Inflammatory macrophage treated with lipopolysaccharide for 1 hour (primary cell): ENCODE data around the gene CMTM3.
"Not testable (repeated sequence)": the region's sequence is repeated elsewhere in the genome, so short reads cannot be mapped to it uniquely, and the experiment has no call there.

Experiments
- DNase-seq, 2 donors: peaks; one replicate each; pipeline ENCODE4 v3.0.0-alpha.2; 2020 to 2022

CMTM3 gene

GRCh38 chr16:66585481-66586239 is 18.8 kb upstream of the CMTM3 start:
- no peak for DNase-seq

DNA sequence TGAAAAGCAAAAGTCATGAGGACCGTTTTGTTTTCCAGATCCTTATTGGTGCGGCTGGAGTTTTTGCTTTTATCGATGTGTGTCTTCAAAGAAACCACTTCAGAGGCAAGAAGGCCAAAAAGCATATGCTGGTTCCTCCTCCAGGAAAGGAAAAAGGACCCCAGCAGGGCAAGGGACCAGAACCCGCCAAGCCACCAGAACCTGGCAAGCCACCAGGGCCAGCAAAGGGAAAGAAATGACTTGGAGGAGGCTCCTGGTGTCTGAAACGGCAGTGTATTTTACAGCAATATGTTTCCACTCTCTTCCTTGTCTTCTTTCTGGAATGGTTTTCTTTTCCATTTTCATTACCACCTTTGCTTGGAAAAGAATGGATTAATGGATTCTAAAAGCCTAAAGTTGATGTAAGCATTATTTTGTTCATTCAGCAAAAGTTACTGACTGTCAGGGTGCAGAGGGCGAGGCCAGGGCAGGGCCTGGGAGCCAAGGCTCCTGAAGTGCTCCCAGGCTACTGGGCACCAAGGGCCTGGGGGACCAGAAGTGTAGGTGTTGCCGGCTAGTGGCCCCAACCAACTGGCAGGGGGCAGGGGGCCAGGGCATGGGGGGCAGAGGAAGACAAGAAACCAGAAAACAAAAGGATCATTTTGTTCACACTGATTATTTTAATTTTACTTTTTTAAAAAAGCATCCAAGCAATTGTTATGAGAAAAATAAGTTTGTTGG is 16.5 kb upstream of the CMTM3 start:
- DNase-seq, result no peak

DNA sequence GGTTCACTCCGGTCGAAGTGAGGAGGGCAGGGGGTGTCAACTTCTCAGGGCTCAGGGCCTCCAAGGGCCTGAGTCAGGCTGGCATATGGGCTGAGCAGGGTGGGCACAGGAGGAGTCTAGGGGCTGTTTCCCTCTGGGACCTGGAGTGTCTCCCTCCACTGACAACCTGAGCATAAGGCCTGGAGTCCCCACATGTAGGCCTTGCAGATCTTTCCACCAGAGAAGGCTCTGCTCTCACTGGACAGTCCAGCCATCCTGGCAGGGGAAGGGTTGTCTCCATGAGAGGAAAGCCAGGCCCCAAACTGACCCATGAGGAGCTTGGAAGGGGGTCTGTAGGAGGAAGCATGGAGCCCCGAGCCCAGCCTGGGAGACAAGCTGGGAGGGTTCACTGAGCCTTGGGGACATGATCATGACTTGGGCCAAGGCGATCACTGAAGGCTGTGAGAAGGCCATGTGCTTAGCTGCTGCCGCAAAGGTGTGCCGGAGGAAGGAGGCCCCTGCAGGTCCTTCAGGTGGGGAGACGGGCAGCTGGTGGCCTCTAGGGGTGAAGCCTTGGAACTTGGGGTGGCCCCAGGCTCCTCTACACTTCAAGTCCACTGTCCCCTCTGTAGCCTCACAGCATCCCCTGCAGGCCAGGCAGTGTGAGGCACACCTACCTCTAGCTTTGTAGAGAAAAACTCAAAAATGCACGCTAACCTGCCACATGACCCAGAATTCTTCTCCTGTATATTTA is 15.4 kb upstream of the CMTM3 start:
- DNase-seq, result peak; percentile 53 to 65

- DNase-seq, result peak in 1 of 2 donors; percentile 30
Observed at GRCh38 chr16:66590322-66590721, 14.2 kb upstream of the CMTM3 start.

- no peak for DNase-seq
Observed at GRCh38 chr16:66591018-66591417, 13.5 kb upstream of the CMTM3 start.

DNA sequence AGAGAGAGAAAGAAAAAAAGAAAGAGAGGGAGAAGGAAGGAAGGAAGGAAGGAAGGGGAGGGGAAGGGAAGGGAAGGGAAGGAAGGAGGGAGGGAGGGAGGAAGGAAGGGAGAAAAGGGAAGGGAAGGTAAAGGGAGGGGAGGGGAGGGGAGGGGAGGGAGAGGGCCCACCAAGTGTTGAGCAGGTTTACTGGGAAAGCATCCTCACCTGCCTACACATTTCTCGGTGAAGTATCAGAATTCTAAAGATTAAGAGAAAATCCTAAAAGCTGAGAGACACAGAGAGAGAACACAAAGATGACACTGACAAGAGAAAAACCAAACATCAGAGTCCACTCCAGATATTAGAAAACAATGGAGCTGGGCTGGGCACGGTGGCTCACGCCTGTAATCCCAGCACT is 12.3 kb upstream of the CMTM3 start:
- DNase-seq, result no peak

GRCh38 chr16:66592814-66593213 is 11.7 kb upstream of the CMTM3 start:
- DNase-seq, result no peak

GRCh38 chr16:66594739-66595138 is 9.8 kb upstream of the CMTM3 start:
- peak; percentile 81 to 83 for DNase-seq

DNA sequence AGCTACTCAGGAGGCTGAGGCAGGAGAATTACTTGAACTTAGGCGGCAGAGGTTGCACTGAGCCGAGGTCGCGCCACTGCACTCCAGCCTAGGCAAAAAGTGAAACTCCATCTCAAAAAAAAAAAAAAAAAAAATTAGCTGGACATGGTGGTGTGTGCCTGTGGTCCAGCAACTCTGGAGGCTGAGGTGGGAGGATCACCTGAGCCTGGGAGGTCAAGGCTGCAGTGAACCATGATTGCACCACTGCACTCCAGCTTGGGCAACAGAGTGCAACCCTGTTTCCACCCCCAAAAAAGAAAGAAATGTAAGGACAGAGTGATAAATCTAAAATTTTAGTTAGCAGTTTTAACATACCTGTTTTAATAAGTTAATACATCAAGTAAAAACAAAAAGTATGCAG is 7.9 kb upstream of the CMTM3 start:
- DNase-seq, result not testable (repeated sequence)

GRCh38 chr16:66596986-66597848 is 7.3 kb upstream of the CMTM3 start:
- peak in 1 of 2 donors; percentile 19 for DNase-seq

DNA sequence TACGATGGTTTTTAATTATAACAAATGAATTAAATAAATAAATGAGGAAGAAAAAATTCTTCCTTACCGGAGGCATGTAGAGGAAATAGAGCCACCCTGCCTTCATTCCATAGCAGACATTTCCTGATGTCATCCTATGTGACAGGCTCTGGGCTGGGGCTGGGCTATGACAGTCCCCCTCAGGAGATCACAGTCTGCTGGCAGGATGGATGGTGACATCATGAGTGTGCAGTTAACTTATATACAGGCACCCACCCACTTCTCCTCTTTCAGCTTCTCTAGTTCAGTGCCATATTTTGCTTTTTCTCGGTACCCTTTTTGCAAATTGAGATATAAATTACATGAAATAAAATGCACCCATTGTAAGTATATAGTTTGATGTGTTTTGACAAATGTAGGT is 6.4 kb upstream of the CMTM3 start:
- peak; percentile 31 to 53 for DNase-seq

DNA sequence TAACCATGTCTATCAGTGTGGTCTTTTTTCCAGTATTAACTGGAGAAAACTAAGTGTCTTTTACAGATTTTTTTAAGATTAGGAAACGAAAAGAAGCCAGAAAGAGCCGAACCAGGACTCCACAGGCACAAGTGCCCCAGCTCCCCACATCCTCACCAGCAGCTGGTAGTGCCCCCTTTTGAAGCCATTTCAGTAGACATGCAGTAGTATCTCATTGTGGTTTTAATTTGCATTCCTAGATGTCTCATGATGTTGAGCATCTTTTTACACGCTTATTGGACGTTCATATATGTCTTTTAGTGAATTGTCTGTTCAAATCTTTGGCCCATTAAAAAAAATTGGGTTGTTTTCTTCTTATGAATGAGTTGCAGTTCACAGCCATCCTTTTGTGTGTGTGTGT is 4.8 kb upstream of the CMTM3 start:
- no peak for DNase-seq

- no peak for DNase-seq
Observed at GRCh38 chr16:66600477-66600876, 4.0 kb upstream of the CMTM3 start.

DNA sequence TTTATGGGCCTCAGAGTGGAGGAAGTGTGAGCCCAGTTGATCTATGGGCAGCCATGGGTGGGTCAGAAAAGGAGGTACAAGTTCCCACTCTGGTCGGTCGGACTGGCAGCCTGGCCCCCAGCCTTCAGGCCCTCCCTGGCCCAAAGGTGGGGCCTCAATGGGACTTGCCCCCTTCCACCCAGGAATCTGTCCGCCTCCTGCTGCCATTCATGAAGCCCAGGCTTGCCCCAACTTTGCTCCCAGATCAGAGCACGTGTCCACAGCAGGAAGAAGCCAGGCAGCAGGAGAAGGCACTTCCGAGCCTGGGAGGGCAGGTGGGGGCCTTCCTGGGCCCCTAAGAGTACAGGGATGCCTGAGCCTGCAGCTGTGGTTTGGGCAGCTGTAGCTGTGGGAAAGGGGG is 3.0 kb upstream of the CMTM3 start:
- DNase-seq, result no peak

GRCh38 chr16:66603537-66604375 is 748 bp upstream of the CMTM3 start:
- no peak for DNase-seq

DNA sequence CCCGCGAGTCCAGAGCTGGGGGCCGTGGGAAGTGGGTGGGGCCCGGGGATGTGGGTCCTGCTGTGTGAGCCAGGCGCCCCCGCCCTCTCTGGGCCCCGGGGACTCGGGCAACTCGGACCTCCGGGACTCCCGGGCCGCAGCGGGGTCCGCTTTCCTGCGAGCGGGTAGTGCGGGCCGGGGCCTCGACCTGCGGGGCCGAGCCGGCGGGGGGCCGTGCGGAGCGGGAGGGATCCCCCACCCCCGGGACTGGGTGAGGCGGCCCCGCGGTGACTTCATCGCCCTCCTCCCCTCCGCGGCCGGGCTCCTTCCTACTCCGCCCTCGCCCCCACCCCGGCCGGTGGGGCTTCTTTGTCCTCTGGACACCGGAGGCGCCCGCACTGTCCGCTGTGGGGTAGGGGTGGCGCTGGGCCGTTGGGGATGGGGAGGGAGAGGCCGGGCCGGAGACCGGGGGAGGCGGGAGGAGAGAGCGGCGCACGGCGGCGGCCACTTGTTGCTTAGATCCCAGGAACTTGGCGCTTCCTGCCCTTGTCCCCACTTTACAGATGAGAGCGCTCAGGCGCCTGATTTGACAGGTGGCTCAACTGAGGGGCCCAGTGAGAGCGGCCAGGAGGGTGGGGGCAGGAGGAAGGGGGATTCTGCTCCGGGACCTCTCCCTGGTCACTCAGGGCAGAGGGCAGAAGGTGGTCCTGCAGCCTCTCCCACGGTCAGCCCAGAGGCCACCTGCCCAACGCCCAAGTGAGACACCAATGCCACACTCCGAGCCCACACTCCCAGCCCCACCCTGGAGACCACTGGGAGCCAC is 874 bp downstream of the CMTM3 start:
- peak; percentile 59 to 69 for DNase-seq

DNA sequence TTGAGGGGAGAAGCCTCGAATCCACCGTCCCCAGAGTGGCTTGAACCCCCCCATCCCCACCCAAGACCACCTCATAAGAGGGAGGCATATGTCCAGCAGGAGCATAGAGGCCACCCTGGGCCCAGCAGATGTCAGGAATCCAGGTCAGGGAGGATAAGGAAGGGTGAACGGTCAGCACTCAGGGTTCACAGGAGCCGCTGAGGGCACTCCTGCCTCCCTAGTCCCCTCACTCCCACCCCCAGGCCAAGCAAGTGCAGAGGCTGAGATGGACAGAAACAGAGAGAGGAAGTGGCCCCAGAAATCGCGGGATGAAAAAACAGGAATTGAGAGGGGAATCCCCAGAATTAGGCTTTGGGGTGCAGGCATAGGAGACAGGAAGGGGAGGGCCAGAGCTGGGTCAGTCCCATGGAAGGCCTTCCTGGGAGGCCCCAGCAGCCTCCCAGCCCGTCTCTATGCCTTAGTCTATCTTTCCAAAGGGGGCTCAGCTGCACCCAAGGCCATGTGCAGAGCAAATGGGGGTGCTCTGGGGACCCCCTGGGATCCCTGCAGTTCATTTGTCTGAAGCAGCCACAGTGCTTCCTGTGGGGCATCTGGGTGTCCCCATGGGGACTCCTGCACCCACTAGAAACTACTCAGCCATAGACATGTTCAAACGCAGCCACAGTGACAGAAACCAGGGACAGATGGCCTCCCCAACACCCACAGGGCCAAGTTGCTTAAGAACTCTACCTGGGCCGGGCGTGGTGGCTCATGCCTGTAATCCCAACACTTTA is 1.7 kb downstream of the CMTM3 start:
- DNase-seq, result peak; percentile 85 to 87

DNA sequence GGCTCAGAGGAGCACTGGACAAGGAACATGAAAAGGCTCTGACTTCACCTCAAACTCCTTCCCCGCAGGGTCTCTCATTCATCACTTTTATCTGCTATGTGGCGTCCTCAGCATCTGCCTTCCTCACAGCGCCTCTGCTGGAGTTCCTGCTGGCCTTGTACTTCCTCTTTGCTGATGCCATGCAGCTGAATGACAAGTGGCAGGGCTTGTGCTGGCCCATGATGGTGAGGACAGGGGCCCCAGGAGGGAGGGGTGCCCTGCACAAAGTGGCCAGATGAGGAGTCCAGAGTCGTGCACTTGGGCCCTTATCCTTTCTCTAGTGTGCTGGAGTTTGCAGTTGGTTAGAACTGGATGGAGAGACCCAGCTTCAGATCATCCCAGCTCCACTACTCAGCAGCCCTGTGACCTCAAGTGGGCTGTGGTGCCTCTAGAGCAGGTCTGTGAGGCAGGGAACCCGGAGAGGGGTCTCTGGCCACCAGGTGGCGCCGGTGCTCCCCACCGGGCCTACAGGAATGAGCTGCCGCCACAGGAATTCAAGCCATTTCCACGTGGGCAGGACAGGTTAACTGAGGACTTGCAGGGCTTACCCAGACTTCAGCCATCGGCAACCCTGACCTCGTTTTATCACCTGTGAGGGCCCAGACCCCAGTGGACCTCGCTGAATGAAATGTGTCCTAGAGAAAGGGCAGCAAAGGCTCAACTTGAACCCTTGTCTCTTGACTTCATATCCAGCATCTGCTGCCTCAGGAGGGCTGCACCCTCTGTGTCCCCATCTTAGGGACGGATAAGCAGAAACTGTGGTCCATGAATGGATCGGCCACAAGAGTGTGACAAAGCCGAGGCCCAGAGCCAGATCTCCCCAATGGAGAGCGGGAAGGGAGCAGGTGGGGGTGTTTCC is 4.0 kb downstream of the CMTM3 start:
- peak; percentile 32 to 63 for DNase-seq

GRCh38 chr16:66609139-66609510 is 4.6 kb downstream of the CMTM3 start:
- DNase-seq, result no peak
